Activated CD8-positive, alpha-beta memory T cell treated with anti-CD3 and anti-CD28 coated beads for 48 hours (primary cell): Measurements from ENCODE around the gene LSM4.

Experiments used
- DNase-seq, 3 experiments: peaks; one replicate each; pipeline ENCODE4 v3.0.0-alpha.2; 2020; ENCODE audit warnings: low read depth in 2 of 3, low spot score in 2 of 3

Gene LSM4

GRCh38 chr19:18311502-18312091 is 11.3 kb downstream of the LSM4 start:
- no peak for DNase-seq

GRCh38 chr19:18310966-18311365 is 11.9 kb downstream of the LSM4 start:
- no peak for DNase-seq

- no peak for DNase-seq
These were observed 12.6 kb downstream of the LSM4 start for GRCh38 chr19:18310118-18310909.

GRCh38 chr19:18309525-18310064 is 13.3 kb downstream of the LSM4 start:
- DNase-seq = no peak

GRCh38 chr19:18308948-18309325 is 13.9 kb downstream of the LSM4 start:
- no peak for DNase-seq

GRCh38 chr19:18308051-18308947 is 14.6 kb downstream of the LSM4 start:
- no peak for DNase-seq

- no peak for DNase-seq
These were observed 15.6 kb downstream of the LSM4 start for GRCh38 chr19:18307271-18307681.

GRCh38 chr19:18306888-18307260 is 16.0 kb downstream of the LSM4 start:
- DNase-seq = no peak

- no peak for DNase-seq
These were observed 16.5 kb downstream of the LSM4 start for GRCh38 chr19:18306209-18306887.

GRCh38 chr19:18304458-18305310 is 18.2 kb downstream of the LSM4 start:
- peak in 2 of 3 experiments; percentile 54 to 69 for DNase-seq

- DNase-seq = no peak
These were observed 18.7 kb downstream of the LSM4 start for GRCh38 chr19:18304208-18304457.

GRCh38 chr19:18301718-18302111 is 21.2 kb downstream of the LSM4 start:
- no peak for DNase-seq

GRCh38 chr19:18300930-18301717 is 21.8 kb downstream of the LSM4 start:
- no peak for DNase-seq

GRCh38 chr19:18299654-18300053 is 23.2 kb downstream of the LSM4 start:
- DNase-seq = no peak

- DNase-seq = no peak
These were observed 24.3 kb downstream of the LSM4 start for GRCh38 chr19:18298601-18299000.

- no peak for DNase-seq
These were observed 25.6 kb downstream of the LSM4 start for GRCh38 chr19:18297308-18297707.

- no peak for DNase-seq
These were observed 27.8 kb downstream of the LSM4 start for GRCh38 chr19:18295034-18295451.

- peak in 1 of 3 experiments; percentile 73 for DNase-seq
These were observed 28.4 kb downstream of the LSM4 start for GRCh38 chr19:18294467-18294864.

GRCh38 chr19:18293642-18294466 is 29.0 kb downstream of the LSM4 start:
- no peak for DNase-seq
